ENCODE data around the gene SHANK1. TPM values are rescaled to one million over a fixed set of nuclear protein-coding genes. Genes with fewer than 3 reads are reported as not detected.

Gene SHANK1
- total RNA-seq, 1 experiment from 2014 or later, result 0.47 TPM

GRCh38 chr19:50645107-50645506 lies 74.5 kb downstream of the SHANK1 start:
- H3K4me2 ChIP-seq (ENCODE audit: low read length), result no peak overlapping the region
- H3K27me3 ChIP-seq (ENCODE audit: low read length), result peaks cover 36% of the 10 kb centered on the region
- H2AFZ ChIP-seq (ENCODE audit: low read length), result no peak overlapping the region
- no peaks in the 10 kb centered on the region for H3K79me2 ChIP-seq (ENCODE audit: low read length)
- no peaks in the 10 kb centered on the region for H4K20me1 ChIP-seq (ENCODE audit: low read length)
- CTCF ChIA-PET, result no interaction called here
- TF ChIP-seq CTCF (conservative IDR thresholded peaks at IDR 0.05; ENCODE audit: low read depth, low read length), result no peak
- no peaks in the 10 kb centered on the region for H3K4me1 ChIP-seq (ENCODE audit: insufficient read depth, low read length)
- no peaks in the 10 kb centered on the region for H3F3A ChIP-seq (ENCODE audit: low read length, unreplicated experiment)
- no peaks in the 10 kb centered on the region for H3K36me3 ChIP-seq (ENCODE audit: low read depth, low read length)
- no TSS peak for BruUV-seq (replicated peaks)
- ATAC-seq, result no peak
- POLR2A ChIA-PET (ENCODE audit: unreplicated experiment), result no interaction called here
- no peak overlapping the region for H3K4me3 ChIP-seq (ENCODE audit: low read length)
- no peaks in the 10 kb centered on the region for H3K9me3 ChIP-seq (ENCODE audit: low read length)
- no peak overlapping the region for H3K27ac ChIP-seq (ENCODE audit: low read length)
- no peak overlapping the region for H3K9ac ChIP-seq (ENCODE audit: low read length)
- DNase-seq, result no peak
- intact Hi-C loops (cut with micrococcal nuclease), result no loop called here
- H3K9me2 ChIP-seq (replicated peaks; ENCODE audit: low read length), result no peaks in the 10 kb centered on the region

- no peaks in the 10 kb centered on the region for H3K9me2 ChIP-seq (replicated peaks; ENCODE audit: low read length)
- H3K27ac ChIP-seq (ENCODE audit: low read length), result no peak overlapping the region
- no peaks in the 10 kb centered on the region for H3K9me3 ChIP-seq (ENCODE audit: low read length)
- no peak for ATAC-seq
- no TSS peak for BruUV-seq (replicated peaks)
- intact Hi-C loops (cut with micrococcal nuclease), result no loop called here
- H3K27me3 ChIP-seq (ENCODE audit: low read length), result peaks cover 42% of the 10 kb centered on the region
- POLR2A ChIA-PET (ENCODE audit: unreplicated experiment), result no interaction called here
- H3K9ac ChIP-seq (ENCODE audit: low read length), result no peak overlapping the region
- no peaks in the 10 kb centered on the region for H3K36me3 ChIP-seq (ENCODE audit: low read depth, low read length)
- no peak overlapping the region for H3K4me2 ChIP-seq (ENCODE audit: low read length)
- no peak overlapping the region for H3K4me3 ChIP-seq (ENCODE audit: low read length)
- DNase-seq, result no peak
- no peak for TF ChIP-seq CTCF (conservative IDR thresholded peaks at IDR 0.05; ENCODE audit: low read depth, low read length)
- TF ChIP-seq EZH2phosphoT487 (IDR thresholded peaks at IDR 0.05; ENCODE audit: borderline replicate concordance, low read length), result no peak
- no peak for TF ChIP-seq EZH2 (IDR thresholded peaks at IDR 0.05; ENCODE audit: low read length, unreplicated experiment)
- no peak overlapping the region for H2AFZ ChIP-seq (ENCODE audit: low read length)
- no peaks in the 10 kb centered on the region for H3F3A ChIP-seq (ENCODE audit: low read length, unreplicated experiment)
- no peaks in the 10 kb centered on the region for H3K79me2 ChIP-seq (ENCODE audit: low read length)
- no peaks in the 10 kb centered on the region for H3K4me1 ChIP-seq (ENCODE audit: insufficient read depth, low read length)
- CTCF ChIA-PET, result no interaction called here
- no peaks in the 10 kb centered on the region for H4K20me1 ChIP-seq (ENCODE audit: low read length)
These were observed 75.2 kb downstream of the SHANK1 start for GRCh38 chr19:50644315-50644915.

- H3K9me2 ChIP-seq (replicated peaks; ENCODE audit: low read length), result no peaks in the 10 kb centered on the region
- no peak overlapping the region for H2AFZ ChIP-seq (ENCODE audit: low read length)
- no peaks in the 10 kb centered on the region for H4K20me1 ChIP-seq (ENCODE audit: low read length)
- H3K4me1 ChIP-seq (ENCODE audit: insufficient read depth, low read length), result no peaks in the 10 kb centered on the region
- no peak for DNase-seq
- no peaks in the 10 kb centered on the region for H3K36me3 ChIP-seq (ENCODE audit: low read depth, low read length)
- intact Hi-C loops (cut with micrococcal nuclease), result no loop called here
- H3K9me3 ChIP-seq (ENCODE audit: low read length), result no peaks in the 10 kb centered on the region
- H3K27me3 ChIP-seq (ENCODE audit: low read length), result peaks cover 73% of the 10 kb centered on the region
- ChIA-PET CTCF (no interaction called here), POLR2A (ENCODE audit: unreplicated experiment) (no interaction called here)
- H3F3A ChIP-seq (ENCODE audit: low read length, unreplicated experiment), result no peaks in the 10 kb centered on the region
- no TSS peak for BruUV-seq (replicated peaks)
- TF ChIP-seq CTCF (conservative IDR thresholded peaks at IDR 0.05; ENCODE audit: low read depth, low read length), result no peak
- TF ChIP-seq EZH2phosphoT487 (IDR thresholded peaks at IDR 0.05; ENCODE audit: borderline replicate concordance, low read length), result no peak
- TF ChIP-seq EZH2 (IDR thresholded peaks at IDR 0.05; ENCODE audit: low read length, unreplicated experiment), result no peak
- no peaks in the 10 kb centered on the region for H3K79me2 ChIP-seq (ENCODE audit: low read length)
- ATAC-seq, result no peak
- H3K9ac ChIP-seq (ENCODE audit: low read length), result no peak overlapping the region
- no peak overlapping the region for H3K27ac ChIP-seq (ENCODE audit: low read length)
- no peak overlapping the region for H3K4me3 ChIP-seq (ENCODE audit: low read length)
- no peak overlapping the region for H3K4me2 ChIP-seq (ENCODE audit: low read length)
These were observed 79.2 kb downstream of the SHANK1 start for GRCh38 chr19:50640368-50640767.
